AG09319 (cell line): ENCODE measurements around the gene DNAJC11.
"Not testable (repeated sequence)": the region's sequence is repeated elsewhere in the genome, so short reads cannot be mapped to it uniquely, and the experiment has no call there.

Source experiments
- DNase-seq: peaks from one replicate; pipeline ENCODE4 v3.0.0-alpha.2; 2010; ENCODE audit warnings: low read depth; ENCODE audit errors: extremely low read depth
- TF ChIP-seq, protein P1 (sequence below): IDR thresholded peaks from 2 replicates; pipeline ENCODE4 v1.5.1; 2011; ENCODE audit warnings: low read depth, mild to moderate bottlenecking, inconsistent platforms, low read length, moderate library complexity

DNAJC11 gene

DNA sequence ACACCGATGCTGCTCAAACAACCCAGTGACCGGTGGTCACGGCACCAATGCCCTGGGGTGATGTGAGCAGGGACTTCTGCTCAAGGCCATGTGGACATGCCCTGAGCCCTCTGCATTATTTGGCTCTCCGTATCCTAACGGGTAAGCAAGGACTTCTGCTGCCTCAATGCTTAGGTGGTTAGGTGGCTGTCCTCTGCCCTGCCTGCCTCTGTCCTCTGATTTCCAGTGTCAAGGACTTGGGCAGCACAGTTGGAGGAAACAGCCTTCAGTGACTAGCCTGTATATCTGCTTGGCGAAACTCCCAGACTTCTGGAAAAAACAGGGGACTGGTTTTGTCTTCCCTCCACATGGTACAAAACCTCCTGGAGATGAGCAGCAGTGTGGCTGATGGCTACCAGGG is 34.5 kb downstream of the DNAJC11 start:
- DNase-seq = no peak
- TF ChIP-seq, protein P1, sequence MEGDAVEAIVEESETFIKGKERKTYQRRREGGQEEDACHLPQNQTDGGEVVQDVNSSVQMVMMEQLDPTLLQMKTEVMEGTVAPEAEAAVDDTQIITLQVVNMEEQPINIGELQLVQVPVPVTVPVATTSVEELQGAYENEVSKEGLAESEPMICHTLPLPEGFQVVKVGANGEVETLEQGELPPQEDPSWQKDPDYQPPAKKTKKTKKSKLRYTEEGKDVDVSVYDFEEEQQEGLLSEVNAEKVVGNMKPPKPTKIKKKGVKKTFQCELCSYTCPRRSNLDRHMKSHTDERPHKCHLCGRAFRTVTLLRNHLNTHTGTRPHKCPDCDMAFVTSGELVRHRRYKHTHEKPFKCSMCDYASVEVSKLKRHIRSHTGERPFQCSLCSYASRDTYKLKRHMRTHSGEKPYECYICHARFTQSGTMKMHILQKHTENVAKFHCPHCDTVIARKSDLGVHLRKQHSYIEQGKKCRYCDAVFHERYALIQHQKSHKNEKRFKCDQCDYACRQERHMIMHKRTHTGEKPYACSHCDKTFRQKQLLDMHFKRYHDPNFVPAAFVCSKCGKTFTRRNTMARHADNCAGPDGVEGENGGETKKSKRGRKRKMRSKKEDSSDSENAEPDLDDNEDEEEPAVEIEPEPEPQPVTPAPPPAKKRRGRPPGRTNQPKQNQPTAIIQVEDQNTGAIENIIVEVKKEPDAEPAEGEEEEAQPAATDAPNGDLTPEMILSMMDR = no peak

DNA sequence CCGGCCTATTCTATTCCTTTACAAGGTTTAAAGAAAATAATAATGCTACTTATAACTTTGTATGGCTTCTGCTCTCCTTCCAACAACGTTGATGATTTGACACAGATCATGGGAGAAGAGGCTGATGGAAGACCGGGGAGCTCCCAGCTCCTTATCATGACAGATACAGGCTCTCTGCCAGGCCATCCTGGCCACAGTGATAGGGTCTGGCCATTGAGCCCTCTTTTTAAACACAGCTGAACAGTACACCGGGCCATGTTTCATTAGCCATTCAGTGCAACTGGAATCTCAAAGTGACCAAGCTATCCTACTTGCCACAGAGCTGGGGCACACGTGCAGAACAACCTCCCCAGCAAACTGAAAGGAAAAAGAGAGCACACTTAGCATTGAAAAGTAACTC is 34.9 kb downstream of the DNAJC11 start:
- TF ChIP-seq, protein P1 = no peak
- DNase-seq = no peak

DNA sequence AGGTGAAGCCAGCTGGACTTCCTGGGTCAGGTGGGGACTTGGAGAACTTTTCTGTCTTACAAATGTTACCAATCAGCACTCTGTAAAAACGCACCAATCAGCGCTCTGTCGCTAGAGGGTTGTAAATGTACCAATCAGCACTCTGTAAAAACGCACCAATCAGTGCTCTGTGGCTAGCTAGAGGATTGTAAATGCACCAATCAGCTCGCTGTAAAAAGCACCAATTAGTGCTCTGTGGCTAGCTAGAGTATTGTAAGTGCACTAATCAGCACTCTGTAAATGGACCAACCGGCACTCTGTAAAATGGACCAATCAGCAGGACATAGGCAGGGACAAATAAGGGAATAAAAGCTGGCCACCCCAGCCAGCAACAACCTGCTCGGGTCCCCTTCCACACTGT is 39.1 kb downstream of the DNAJC11 start:
- not testable (repeated sequence) for DNase-seq

DNA sequence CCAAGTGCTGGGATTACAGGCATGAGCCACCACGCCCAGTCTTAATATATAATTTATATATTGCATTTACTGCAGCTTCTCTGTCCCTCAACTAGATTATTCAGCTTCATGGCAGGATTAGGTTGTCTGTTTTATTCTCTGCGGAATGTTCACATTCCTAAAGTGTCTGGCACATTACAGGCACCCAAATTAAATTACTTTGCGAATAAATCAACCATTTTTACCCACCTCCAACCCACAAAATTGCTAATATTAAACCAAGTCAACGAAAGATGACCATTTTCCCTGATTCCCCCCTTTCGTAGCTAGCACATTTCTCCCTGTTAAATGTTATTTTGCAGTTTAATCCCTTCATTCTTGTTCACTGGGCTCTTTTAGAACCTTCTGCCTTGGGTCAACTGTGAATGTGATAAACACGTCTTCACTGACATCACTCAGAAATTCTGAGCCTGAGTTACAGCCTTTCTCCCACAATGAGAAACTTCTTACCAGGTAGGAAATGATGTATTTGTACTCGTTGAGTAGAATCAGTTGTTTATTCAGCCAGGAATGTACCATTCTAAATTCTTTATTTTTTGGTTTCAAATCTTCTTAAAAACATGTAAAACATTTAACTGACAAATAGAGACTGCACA is 41.1 kb downstream of the DNAJC11 start:
- TF ChIP-seq, protein P1 = no peak
- no peak for DNase-seq

DNA sequence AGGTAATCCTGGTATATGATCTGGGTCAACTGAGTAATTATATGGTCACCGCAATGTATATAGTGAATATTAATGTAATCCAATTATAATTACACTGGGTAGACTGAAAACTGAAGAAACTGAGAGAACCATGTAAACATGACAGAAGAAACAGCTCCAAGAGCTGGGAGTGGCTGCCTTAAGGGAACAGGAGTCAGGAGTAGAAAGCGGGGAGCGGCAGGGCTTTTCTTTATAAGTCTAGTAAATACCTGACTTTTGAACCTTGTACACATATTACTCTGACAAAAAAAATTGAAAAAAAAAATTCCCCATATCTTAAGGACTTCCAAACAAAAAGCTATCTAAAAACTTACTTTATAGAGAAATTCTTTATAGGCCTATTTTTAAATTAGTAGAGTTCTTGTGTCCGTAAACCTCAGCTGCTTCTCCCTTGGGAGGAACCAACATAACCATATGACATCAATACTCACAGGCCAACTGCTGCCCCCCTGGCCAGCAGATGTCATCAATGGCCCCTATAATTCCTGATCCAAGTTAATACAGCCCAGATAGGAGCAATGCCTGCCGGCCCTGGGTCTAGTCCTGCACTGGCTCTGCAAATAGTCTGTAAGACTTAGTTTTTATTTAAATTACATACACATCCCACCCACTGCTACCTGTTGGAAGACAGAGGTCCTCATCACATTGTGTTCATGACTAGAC is 43.1 kb downstream of the DNAJC11 start:
- no peak for DNase-seq

DNA sequence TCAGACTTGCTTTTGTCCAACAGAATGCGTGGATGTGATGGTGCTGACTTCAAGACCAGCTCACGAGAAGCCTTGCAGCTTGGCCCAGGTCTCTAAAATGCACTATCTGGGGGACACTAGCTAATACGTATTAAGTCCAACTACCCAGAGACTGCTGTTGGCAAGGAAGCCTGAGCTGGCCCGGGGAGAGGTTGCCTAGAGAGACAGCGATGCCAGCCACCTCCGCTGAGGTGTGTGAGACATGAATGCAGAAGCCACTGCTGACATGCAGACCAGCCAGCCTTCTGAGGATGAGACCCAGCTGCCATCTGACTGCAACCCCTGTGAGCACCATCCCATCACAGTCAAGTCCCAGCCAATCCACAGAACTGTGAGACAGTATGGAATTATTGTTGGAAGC is 44.5 kb downstream of the DNAJC11 start:
- no peak for DNase-seq
- TF ChIP-seq, protein P1 = no peak

More for the DNA sequence above, 43.1 kb downstream of the DNAJC11 start:
- TF ChIP-seq, protein P1 = no peak

DNA sequence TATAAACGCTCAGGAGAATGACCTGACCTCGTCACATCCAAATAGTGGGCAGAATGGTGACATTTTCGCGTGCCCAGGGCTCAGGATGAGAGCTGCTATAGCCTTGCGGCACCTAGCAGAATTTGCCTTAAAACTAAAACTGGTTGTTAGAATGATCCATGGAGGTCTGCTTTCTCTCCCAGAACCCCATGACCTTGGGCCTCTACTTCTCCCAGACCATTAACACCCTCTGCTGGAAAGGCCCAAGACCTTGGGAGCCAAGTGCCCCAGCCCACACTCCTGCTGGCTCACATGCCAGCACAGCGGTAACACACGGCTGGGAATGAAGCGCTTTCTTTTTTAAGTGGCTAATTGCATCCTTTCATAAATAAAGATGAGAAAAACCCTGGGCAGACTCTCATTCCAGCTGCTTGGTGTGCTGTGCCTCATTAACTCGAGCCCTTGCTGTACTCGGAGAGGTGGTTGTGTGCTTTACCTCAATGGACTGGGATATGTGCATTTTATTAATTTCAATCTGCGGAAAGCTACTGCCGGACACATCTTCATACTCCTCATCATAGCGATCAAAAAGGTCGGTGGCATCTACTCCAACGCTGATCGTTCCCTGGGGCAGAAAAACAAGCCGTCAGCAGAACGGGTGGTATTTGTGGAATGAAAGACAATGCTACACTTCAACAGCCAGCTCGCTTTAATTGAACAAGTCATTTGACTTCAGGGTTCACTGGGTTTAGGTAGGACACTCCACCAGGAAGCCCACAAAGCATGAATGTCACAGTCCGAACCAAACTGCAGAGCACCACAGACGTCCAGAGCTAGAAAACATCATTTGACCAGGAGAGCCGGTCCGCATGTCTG is 48.0 kb downstream of the DNAJC11 start:
- TF ChIP-seq, protein P1 = no peak
- no peak for DNase-seq
